GM18870 (cell line): ENCODE results near the gene STX16.
"Not testable (repeated sequence)": the region's sequence is repeated elsewhere in the genome, so short reads cannot be mapped to it uniquely, and the experiment has no call there.

Experiments used
- ATAC-seq: cut with Tn5 transposase; IDR thresholded peaks from one replicate; pipeline ENCODE4 v1.9.1; 2021; ENCODE audit warnings: moderate library complexity; ENCODE audit not compliant: unreplicated experiment

Gene STX16

DNA sequence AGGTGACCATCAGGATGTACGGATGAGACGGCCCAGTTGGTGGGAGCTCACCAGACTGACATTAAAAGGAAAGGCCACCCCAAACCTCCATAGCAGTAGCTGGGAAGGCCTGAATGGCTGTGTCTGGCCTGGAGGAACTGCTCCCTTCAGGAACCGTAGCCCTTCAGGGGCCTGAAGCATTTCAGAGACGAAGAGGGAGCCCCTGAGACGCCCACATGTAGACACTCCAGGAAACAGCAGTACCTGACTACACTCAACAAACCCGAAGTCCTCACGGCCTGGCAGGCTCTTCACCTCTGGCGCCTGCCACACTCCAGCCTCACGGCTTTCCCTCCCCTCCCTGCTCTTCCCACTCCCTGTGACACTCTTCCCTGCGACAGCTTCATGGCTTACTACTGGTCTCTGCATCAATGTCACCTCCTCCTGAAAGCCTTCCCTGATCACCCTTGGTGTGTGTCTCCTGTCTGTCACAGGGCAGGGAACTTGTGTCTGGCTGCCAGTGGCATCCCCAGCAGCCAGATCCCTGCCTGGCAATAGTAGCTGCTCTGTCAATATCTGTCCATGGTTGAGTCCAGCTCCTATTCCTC, 14.6 kb upstream of the STX16 start:
- no peak for ATAC-seq

DNA sequence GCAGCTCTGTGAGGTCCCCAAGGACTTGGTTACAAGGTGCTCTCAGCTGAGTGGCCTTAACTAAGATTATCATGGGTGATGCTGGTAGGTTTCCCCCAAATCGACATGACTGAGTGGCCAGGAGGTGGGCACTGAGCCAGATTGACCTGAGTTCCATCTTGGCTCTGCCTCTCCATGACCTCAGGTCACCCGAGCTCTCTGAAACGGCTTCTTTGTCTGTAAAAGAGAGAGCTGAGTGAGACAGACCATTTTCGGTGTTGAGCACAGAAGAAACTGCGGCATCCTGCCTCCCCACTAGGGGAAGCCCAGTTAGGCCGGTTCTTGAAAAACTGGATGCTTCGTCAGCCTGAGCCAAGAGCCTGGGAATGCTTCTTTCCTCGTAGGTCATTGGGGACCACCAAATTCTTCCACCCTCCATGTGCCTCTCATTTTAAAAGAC, 14.1 kb upstream of the STX16 start:
- no peak for ATAC-seq

DNA sequence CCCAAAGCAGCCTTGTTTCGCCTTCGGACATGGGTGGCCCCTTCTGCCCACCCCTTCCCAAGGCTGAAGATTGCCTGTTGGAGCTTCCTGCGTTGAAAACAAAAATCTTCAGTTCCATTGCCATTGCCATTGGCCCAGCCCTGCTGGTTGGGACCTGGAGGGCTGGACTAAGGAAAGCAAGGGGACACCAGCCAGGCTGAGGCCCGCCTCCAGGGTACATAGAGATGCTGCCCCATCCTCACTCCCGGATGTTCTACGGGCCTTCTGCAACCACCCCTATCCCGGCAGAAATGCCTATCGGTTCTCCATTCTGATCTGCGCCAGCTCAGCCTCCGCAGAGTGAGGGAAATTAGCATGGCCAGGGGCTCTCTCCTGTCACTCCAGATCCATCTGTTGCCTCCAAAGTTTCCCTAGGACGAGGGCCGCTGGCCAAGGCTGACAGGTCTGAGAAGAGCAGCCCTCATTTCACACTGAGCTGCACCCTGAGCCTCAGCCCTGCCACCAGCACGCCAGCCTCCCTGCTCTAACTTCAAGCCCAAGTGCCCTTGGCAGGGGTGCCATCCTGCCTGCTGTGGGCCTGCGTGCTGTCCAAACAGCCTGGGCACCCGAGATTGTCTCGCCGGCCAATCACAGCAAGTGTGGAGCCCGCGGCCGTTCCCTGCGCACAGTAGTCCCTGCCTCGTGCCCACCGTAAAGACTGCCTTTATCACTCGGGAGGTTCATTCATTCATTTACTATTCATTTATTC, 13.4 kb upstream of the STX16 start:
- no peak for ATAC-seq

DNA sequence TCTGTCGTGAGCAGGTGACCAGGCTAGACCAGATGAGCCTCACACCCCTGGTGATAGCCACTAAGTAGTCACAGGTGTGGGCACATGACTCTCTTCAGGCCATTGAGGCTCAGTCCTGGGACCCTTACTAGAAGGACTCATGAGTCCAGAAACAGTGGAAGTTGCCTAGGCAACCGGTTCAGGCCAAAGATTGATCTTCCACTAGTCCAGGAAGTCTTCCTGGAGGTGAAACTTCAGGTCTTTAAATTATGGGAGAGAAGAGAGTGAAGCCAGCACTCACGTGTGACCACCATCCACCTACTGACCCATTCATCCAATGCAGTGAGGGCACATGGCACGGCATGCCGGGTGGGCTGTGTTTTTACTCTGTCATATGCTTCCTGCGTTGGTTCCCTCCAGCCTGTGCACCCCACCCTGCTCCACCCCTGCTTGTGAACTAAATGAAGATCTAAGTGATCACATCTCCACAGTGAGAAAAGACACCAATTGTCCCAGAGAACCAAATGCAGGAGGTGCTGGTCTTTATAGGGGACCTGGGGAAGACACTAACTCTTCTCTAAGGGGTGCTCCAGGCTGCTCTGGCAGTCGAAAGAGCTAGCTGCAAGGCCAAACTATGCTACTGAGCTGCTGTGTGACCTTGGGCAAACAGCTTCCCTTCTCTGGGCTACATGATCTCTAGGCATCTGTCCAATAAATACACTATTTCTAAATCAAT, 12.5 kb upstream of the STX16 start:
- no peak for ATAC-seq

DNA sequence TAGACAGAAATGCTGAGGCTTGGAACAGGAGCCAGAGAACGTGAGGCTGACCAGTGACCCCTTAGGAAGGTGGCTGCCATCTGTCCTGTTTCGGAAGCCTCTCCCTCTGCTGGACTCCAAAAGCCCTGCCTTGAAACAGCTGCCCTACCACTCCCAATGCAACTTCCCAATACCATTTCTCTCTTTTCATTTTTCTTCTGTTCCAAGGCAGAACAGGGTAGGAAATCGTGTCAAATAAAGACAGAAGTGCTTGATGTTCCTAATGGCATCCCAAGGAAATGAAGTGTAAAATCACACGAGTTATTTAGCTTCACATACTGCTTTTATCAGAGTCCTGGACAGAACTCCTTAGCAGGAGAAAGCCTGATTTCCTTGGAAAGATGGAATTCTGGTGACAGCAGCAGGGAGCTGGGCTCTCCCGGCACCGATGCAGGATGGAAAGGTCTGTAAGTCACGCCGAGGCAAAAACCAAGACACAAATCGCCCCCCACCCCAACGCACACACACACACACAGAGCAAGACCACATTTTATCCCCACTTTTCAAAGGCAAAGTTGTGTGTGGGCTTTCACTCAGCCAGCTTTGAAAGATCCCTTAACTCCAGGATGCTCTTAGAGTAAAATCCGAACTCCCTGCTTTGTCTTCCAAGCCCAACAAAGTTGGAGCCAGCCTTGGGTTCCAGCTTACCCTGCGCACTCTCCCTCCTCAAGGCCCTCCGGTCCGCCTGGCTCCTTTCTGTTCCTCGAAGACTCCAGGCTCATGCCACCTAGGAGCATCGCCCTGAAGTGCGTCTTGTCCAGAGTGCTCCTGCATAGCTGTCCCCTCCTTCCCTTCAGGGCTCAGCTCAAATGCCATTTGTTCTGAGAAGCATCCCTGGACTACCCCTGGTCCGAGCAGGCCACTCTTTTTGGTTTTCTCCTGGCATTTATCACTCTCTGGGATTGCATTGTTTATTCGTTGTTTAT, 11.6 kb upstream of the STX16 start:
- no peak for ATAC-seq

DNA sequence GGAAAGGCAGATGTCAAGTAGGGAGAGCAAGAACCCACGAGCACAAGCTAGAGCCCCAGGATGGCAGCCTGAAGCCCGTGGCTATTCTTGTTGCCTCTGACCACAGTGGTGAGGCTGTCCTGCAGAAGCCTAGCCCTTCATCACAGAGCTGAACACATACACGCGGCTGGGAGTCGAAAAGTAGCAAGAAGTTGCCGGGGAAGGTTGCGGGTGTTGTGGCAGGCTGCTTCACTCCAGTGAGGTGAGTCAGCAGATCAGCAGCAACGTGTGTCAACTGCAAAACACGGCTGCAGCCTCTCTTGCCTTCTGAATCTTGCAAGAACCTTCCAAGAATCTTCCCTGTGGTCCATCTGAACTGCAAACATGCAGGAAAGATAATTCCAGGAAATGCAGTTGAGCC, 10.6 kb upstream of the STX16 start:
- ATAC-seq: no peak

DNA sequence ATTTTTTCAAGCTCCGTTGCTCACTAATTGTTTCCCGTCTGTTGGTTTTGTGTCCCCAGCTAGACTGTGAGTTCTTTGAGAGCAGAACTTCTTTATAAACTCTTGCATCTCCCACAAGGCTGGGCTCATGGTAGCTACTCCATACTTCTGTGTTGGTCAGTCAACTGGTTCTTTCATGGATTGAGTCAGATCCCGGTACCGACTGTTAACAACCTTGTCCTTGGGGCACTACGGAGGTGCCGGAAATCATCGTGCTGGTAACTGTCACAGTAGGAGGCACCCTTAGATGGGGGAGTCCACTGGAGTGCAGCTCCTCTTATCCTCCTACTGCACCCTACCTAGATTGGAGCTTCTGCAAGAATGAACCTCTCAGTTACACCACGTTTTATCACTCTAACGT, 8.6 kb upstream of the STX16 start:
- no peak for ATAC-seq

DNA sequence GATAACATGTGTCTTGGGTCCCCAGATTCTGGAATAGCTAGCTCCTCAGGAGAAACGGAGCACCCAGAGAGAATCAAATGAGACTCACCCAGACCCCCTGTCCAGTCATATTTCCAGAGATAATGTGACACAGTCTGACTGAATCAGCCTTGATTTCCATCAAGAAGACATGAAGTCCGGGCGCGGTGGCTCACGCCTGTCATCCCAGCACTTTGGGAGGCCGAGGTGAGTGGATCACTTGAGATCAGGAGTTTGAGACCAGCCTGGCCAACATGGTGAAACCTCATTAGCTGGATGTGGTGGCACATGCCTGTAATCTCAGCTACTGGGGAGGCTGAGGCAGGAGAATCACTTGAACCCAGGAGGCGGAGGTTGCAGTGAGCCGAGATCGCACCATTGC, 8.2 kb upstream of the STX16 start:
- not testable (repeated sequence) for ATAC-seq

DNA sequence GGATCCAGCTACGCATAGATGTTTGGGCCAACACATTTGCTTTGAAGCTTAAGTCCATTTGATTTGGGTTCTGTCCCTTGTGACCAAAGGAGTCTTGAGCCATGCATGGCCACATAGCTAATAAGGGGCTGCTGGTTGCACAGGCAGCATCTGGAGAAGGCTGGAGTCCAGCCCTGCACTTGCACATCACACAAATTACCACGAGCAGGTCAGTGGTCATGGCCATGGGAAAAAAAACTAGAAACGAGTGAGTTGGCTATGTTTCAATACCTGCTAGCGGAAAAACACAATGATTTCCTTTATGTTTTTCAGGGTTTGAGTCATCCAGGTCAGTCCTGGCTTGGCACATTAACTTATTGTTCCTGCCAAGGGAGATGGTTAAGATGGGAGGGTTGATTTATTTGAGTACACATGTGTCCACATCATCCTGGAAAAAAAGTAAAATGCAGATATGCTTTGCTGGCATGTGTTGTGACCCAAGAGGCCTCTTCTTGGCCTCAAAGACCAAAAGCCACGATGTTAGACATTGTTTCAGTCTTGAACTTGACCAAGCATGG, 5.6 kb upstream of the STX16 start:
- no peak for ATAC-seq

DNA sequence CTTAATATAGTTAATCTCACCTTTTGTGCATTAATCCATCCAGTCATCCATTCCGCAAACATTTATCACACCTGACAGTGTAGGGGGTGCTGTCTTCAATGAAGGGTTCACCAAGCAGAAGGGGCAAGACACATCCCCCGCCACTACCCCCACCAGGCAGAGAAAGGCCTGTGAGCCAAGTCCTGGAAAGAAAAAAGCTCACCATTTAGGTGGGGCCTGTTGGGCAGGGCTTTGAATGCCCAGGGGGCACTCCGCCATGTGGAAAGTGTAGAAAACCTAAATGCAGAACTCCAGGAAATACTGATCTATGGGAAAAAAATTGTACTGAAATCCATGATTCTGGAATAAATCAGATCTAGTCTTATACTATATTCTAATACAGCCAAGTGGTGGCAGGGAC, 4.8 kb upstream of the STX16 start:
- ATAC-seq: no peak

DNA sequence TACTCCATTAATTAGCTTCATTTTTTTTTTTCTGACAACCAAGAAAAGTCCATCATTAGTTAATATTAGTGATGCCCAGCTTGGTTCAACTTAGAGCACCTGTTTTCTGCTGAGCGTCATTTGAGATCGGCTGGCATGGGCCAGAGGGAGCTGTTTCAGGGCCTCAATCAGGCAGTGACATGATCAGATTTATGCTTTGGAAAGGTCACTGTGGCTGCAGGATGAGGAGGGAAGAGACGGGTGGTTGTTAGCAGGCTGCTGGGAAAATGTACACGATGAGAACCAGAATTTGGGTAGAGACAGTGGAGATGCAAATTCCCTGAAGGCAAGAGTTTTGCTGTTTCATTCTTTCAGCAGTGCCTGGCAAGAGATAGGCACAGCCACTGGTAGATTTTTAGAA, 4.4 kb upstream of the STX16 start:
- ATAC-seq: no peak

DNA sequence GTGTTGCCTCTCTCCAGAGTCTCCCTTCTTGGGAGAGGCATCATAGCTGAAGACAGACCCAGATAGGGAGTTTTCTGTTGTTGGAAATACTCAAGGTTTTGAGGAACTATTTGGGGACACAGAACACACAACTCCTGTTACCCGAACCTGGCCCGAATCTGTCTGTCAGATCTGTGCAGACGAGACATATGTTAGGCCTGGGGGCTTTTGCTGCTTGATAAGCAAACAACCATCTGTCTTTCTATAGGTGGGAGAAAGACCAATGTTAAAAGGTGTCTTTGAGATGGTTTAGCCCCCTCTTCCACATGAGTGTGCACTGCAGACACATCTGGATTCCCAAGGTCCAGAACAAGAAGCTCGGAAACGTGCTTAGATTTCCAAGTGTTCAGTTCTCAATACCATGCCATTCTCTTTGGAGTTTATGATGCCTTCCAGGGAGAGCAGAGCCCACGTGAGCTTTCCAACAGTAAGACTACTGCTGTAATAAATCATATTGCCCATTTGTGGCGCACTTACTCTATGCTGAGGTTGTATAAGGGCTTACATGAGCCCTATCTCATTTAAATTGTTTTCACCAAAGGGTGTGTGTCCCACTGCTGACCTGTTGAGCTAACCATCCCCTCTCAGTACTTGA, 3.8 kb upstream of the STX16 start:
- no peak for ATAC-seq

DNA sequence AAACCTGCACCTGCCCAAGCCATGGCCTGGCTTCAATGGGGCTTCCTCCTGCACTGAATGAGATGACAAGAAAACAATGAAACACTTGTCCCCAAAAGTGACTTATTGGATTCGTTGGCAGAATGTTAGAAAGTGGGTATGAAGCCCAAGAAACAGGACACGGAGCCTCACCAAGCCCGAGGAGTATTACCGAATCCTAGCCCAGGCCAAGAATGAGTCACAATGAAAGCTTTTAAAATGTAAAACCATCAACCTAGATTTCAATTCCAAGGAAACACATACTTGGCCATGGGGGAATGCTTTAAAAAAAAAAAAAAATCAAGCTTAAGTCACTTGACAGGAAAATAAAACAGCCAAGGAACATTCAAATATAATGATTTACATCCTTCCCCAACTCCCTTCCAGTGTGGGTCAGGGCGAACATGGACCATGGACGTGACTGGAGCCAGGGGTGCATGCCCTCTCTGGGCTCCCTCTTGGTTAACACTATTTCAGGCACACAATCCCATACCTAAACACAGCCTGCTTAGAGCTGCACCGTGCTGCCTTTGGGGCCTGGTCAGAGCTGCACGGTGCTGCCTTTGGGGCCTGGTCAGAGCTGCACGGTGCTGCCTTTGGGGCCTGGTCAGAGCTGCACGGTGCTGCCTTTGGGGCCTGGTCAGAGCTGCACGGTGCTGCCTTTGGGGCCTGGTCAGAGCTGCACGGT, 3.1 kb upstream of the STX16 start:
- no peak for ATAC-seq

DNA sequence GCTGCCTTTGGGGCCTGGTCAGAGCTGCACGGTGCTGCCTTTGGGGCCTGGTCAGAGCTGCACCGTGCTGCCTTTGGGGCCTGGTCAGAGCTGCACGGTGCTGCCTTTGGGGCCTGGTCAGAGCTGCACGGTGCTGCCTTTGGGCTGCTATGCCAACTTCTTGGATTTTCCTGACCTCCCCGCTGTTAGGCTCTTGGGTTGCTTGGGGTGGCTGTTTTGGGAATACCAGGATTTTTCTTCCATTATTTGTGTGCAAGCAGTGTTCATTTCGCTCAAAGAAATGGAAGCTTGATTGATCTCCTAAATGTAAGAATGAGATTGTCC, 2.6 kb upstream of the STX16 start:
- ATAC-seq: not testable (repeated sequence)

DNA sequence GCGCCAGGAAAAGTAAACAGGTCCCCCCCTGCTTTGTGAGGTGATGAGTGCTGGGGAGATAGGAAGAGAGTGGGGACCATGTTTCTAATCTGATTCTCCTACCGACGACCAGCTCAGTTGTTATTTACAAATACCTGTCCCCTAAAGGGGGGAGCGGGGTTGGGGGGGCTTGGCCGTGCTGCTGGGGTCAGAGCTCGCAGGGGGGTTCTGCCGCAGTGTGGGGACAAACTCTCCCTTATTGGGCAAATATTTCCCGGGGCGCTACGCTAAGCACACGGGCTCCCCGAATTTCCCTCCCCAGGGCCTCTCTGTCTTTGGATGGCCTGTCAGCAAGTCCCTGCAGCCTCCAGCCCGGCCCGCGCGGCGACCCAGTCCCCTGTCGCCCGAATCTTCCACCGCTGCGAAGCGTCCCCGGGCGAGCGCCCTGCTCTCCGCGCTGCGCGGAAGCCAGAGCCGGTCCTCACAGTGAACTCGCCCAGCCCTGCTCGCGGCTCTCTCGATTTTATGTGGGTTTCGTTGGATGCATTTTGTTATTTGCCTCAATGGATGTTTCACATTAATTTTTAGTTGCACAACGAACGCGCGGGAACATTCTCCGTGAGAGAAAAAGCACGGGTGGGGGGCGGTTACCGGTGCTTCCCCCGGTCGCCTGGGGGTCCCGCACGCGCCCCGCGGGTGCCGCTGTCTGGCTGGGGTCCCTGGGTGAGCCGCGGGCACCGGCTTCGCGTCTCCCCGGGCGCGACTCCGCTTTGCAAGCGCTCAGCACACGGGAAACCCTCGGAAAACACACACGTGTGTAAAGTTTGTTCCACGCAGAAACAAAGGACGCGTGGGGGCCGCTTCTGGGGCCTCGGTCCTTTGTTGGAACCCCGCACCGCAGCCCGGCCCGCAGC, 1.5 kb upstream of the STX16 start:
- ATAC-seq: no peak

DNA sequence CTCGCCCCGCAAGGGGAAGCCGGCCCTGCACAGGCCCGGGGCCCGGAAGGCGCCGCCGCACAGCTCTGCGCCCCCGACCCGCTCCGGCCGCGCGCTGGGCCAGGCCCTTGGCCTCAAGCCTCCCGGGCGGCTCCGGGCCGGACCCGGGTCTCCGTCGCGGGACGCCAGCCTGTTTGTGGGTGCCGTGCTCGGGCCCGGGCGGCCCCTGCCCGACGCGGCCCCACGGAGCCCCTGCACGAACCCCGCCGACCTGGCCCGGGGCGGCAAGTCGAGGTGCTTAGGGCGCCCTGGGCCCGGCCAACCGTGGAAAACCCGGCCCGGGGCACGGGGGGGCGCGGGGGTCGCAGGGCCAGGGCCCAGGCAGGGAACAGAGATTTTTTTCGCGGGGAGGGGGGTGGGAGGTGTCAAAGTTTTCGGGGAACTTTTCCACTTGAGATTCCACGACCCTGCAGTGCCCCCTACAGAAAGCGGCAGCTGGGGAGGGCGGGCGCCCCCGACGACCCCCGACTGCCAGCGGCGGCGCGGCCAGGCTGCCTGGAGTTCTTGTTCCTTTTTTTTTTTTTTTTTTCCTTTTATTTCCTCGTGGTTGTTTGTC, 805 bp upstream of the STX16 start:
- no peak for ATAC-seq

DNA sequence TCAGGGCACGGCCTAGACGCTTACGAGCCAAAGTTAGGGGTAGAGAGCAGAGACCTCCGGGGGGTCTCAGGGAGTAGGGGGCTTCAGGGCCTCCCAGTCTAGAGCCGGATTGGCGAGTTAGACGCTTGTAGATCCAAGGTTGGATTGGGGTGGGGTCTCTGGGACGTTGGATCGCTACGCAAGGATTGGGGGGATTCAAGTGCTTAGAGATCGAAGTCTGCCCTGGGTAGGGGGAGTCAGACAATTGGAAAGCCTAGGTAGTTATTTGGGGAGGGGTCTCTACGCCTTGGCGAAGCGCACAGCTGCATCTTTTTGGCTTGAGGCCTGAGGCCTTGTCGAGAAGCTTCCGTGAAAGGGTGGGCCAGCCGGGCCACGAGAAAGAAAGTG, 469 bp downstream of the STX16 start:
- no peak for ATAC-seq

DNA sequence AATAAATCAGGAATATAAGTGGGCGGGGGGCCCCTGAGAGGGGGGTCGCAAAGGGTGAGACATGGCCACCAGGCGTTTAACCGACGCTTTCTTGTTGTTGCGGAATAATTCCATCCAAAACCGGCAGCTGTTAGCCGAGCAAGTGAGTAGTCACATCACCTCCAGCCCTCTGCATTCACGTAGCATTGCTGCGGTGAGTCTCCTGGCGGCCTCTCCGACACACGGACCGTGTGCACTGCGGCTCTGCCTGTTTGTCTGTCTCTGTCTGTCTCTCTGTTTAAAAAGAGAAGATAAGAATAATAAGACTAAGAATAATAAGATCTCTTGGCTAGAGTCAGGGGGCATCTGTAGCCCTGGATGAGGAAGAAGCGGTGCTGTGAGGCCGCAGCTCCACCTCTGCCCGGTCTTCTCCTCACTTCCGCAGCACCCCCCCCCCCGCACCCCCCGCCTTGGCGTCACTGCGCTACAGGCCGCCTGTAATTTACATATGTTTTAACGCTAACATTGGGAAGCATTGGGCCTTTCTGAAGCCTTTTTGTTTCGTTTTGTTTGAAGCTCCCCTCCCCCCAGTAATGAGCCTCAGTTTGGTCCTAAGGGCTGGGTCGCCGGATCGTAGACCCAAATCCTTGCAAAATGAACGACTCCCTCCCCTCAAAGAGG, 993 bp downstream of the STX16 start:
- peak; percentile 67 for ATAC-seq
